HG03103 (cell line): ENCODE data around the gene C22orf31.
"Not testable (repeated sequence)": the region's sequence is repeated elsewhere in the genome, so short reads cannot be mapped to it uniquely, and the experiment has no call there.

Experiments
- ATAC-seq: cut with Tn5 transposase; IDR thresholded peaks from one replicate; pipeline ENCODE4 v1.9.1; 2021; ENCODE audit warnings: low read depth; ENCODE audit not compliant: unreplicated experiment

C22orf31 gene

GRCh38 chr22:29061773-29062172, at the start of gene C22orf31:
C22orf31 (minus strand) TSS chr22:29061831; CDS start chr22:29061792, 39 bp downstream.
- ATAC-seq: no peak

- ATAC-seq: no peak
These were observed 49.3 kb upstream of the C22orf31 start for GRCh38 chr22:29110946-29111345.

GRCh38 chr22:29109822-29110221, 48.2 kb upstream of the C22orf31 start:
- ATAC-seq: no peak

- ATAC-seq: no peak
These were observed 46.5 kb upstream of the C22orf31 start for GRCh38 chr22:29108137-29108536.

GRCh38 chr22:29106839-29107238, 45.2 kb upstream of the C22orf31 start:
- no peak for ATAC-seq

GRCh38 chr22:29105468-29105867, 43.8 kb upstream of the C22orf31 start:
- no peak for ATAC-seq

- no peak for ATAC-seq
These were observed 41.5 kb upstream of the C22orf31 start for GRCh38 chr22:29103121-29103520.

GRCh38 chr22:29102300-29102699, 40.7 kb upstream of the C22orf31 start:
- no peak for ATAC-seq

- no peak for ATAC-seq
These were observed 36.7 kb upstream of the C22orf31 start for GRCh38 chr22:29098296-29098695.

GRCh38 chr22:29096736-29097669, 35.4 kb upstream of the C22orf31 start:
- ATAC-seq: no peak

- ATAC-seq: no peak
These were observed 33.8 kb upstream of the C22orf31 start for GRCh38 chr22:29095459-29095858.

- no peak for ATAC-seq
These were observed 32.1 kb upstream of the C22orf31 start for GRCh38 chr22:29093501-29094300.

- ATAC-seq: no peak
These were observed 31.4 kb upstream of the C22orf31 start for GRCh38 chr22:29093030-29093429.

GRCh38 chr22:29092243-29092642, 30.6 kb upstream of the C22orf31 start:
- no peak for ATAC-seq

GRCh38 chr22:29090039-29090438, 28.4 kb upstream of the C22orf31 start:
- ATAC-seq: no peak

- ATAC-seq: no peak
These were observed 27.9 kb upstream of the C22orf31 start for GRCh38 chr22:29089507-29089906.

- no peak for ATAC-seq
These were observed 27.2 kb upstream of the C22orf31 start for GRCh38 chr22:29088809-29089208.

GRCh38 chr22:29087012-29087411, 25.4 kb upstream of the C22orf31 start:
- ATAC-seq: no peak

GRCh38 chr22:29083933-29084591, 22.4 kb upstream of the C22orf31 start:
- ATAC-seq: no peak

GRCh38 chr22:29083576-29083932, 21.9 kb upstream of the C22orf31 start:
- not testable (repeated sequence) for ATAC-seq
